Measurements from ENCODE around the gene UBL4A.
A peak's percentile ranks its signal among the peaks of the same experiment; 100 is the strongest.
"Not testable (repeated sequence)": the region's sequence is repeated elsewhere in the genome, so short reads cannot be mapped to it uniquely, and the experiment has no call there.

Gene UBL4A

DNA sequence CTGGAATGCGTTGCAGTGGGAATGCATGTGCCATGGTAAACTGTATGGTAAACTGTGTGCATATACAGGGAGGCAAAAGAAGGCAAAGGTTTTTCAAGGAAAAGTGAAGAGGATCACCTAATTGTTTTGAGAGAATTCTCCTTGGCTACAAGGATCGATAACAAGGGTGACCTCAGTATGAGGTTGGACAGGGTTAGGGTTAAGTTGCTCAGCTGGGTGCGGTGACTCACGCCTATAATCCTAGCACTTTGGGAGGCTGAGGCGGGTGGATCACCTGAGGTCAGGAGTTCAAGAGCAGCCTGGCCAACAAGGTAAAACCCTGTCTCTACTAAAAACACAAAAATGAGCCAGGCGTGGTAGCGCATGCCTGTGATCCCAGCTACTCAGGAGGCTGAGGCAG is 15.0 kb upstream of the UBL4A start:
- H3K9me3 ChIP-seq (ENCODE audit: control extremely low read depth in 1 of 5, control insufficient read depth in 4 of 5, insufficient read depth in 2 of 5, low read depth in 1 of 5, low read length in 4 of 5); H3K4me1 ChIP-seq (ENCODE audit: control extremely low read depth in 1 of 4, control insufficient read depth in 4 of 4, insufficient read depth in 4 of 4, low read length in 3 of 4); H3K27me3 ChIP-seq (replicated peaks in 2 of 5; ENCODE audit: control insufficient read depth in 4 of 5, insufficient read depth in 5 of 5, low read length in 4 of 5); H3K4me3 ChIP-seq (ENCODE audit: control insufficient read depth in 1 of 7, extremely low read depth in 1 of 7, insufficient read depth in 4 of 7, low read depth in 2 of 7, low read length in 6 of 7); POLR2A ChIA-PET; DNase-seq; H3K27ac ChIP-seq (ENCODE audit: insufficient read depth in 1 of 2, low read depth in 1 of 2, low read length in 2 of 2, poor library complexity in 1 of 2, severe bottlenecking in 2 of 2): not testable (repeated sequence)
- 96% methylated on average over 7 of the region's 7 CpGs for WGBS (ENCODE audit: insufficient coverage)
- CTCF ChIA-PET: interaction anchor here (1.5 kb wide), 1 partner anchor 14 kb away, joined by 3 read pairs; no protein-coding TSS in a partner anchor
- peaks cover 0 to 15% (median 0%) of the 10 kb centered on the region in 4 experiments for H3K36me3 ChIP-seq (ENCODE audit: control insufficient read depth in 4 of 4, insufficient read depth in 4 of 4, low read length in 3 of 4)

- CTCF ChIA-PET; H3K4me3 ChIP-seq (ENCODE audit: control insufficient read depth in 1 of 7, extremely low read depth in 1 of 7, insufficient read depth in 4 of 7, low read depth in 2 of 7, low read length in 6 of 7): not testable (repeated sequence)
Observed at GRCh38 chrX:154496591-154497137, 10.2 kb upstream of the UBL4A start.

GRCh38 chrX:154495472-154495922 is 9.1 kb upstream of the UBL4A start:
- H3K36me3 ChIP-seq (ENCODE audit: control insufficient read depth in 4 of 4, insufficient read depth in 4 of 4, low read length in 3 of 4): no peaks in the 10 kb centered on the region
- peak; percentile 49 to 88 (median 83) for DNase-seq
- no peak overlapping the region for H3K4me3 ChIP-seq (ENCODE audit: control insufficient read depth in 1 of 7, extremely low read depth in 1 of 7, insufficient read depth in 4 of 7, low read depth in 2 of 7, low read length in 6 of 7)
- peaks cover 0 to 4% (median 1%) of the 10 kb centered on the region in 4 experiments for H3K4me1 ChIP-seq (ENCODE audit: control extremely low read depth in 1 of 4, control insufficient read depth in 4 of 4, insufficient read depth in 4 of 4, low read length in 3 of 4)
- 51% methylated on average over 5 of the region's 6 CpGs for WGBS (ENCODE audit: insufficient coverage)
- H3K9me3 ChIP-seq (ENCODE audit: control extremely low read depth in 1 of 5, control insufficient read depth in 4 of 5, insufficient read depth in 2 of 5, low read depth in 1 of 5, low read length in 4 of 5): no peaks in the 10 kb centered on the region
- POLR2A ChIA-PET: no interaction called here
- H3K27me3 ChIP-seq (replicated peaks in 2 of 5; ENCODE audit: control insufficient read depth in 4 of 5, insufficient read depth in 5 of 5, low read length in 4 of 5): peaks cover 0 to 5% (median 0%) of the 10 kb centered on the region in 5 experiments
- H3K27ac ChIP-seq (ENCODE audit: insufficient read depth in 1 of 2, low read depth in 1 of 2, low read length in 2 of 2, poor library complexity in 1 of 2, severe bottlenecking in 2 of 2): peak overlapping the region in 1 of 2 experiments; percentile 64
- CTCF ChIA-PET: no interaction called here

More at GRCh38 chrX:154496591-154497137, 10.2 kb upstream of the UBL4A start:
- 67% methylated on average over 3 of the region's 4 CpGs for WGBS (ENCODE audit: insufficient coverage)
- H3K9me3 ChIP-seq (ENCODE audit: control extremely low read depth in 1 of 5, control insufficient read depth in 4 of 5, insufficient read depth in 2 of 5, low read depth in 1 of 5, low read length in 4 of 5); DNase-seq; H3K36me3 ChIP-seq (ENCODE audit: control insufficient read depth in 4 of 4, insufficient read depth in 4 of 4, low read length in 3 of 4); H3K27ac ChIP-seq (ENCODE audit: insufficient read depth in 1 of 2, low read depth in 1 of 2, low read length in 2 of 2, poor library complexity in 1 of 2, severe bottlenecking in 2 of 2); H3K4me1 ChIP-seq (ENCODE audit: control extremely low read depth in 1 of 4, control insufficient read depth in 4 of 4, insufficient read depth in 4 of 4, low read length in 3 of 4); H3K27me3 ChIP-seq (replicated peaks in 2 of 5; ENCODE audit: control insufficient read depth in 4 of 5, insufficient read depth in 5 of 5, low read length in 4 of 5): not testable (repeated sequence)
- POLR2A ChIA-PET: interaction anchor here (0.6 kb wide), 1 partner anchor 525 kb away, joined by 4 read pairs; no protein-coding TSS in a partner anchor

DNA sequence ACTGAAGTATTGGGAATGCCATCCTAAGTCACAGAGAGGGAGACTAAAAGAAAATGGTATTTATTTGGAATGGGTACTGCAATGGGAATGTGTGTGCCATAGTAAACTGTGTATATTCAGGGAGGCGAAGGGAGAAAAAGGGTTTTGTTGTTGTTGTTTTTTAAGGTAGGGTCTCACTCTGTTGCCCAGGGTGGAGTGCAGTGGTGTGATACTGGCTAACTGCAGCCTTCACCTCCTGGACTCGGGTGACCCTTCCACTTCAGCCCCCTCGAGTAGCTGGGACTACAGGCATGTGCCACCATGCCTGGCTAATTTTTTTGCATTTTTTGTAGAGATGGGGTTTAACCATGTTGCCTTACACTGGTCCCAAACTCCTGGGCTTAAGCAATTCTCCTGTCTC is 8.3 kb upstream of the UBL4A start:
- no peak for DNase-seq
- Histone ChIP-seq H3K36me3 (ENCODE audit: control insufficient read depth in 4 of 4, insufficient read depth in 4 of 4, low read length in 3 of 4) (no peaks in the 10 kb centered on the region), H3K27me3 (replicated peaks in 2 of 5; ENCODE audit: control insufficient read depth in 4 of 5, insufficient read depth in 5 of 5, low read length in 4 of 5) (peaks cover 0 to 5% (median 0%) of the 10 kb centered on the region in 5 experiments), H3K4me1 (ENCODE audit: control extremely low read depth in 1 of 4, control insufficient read depth in 4 of 4, insufficient read depth in 4 of 4, low read length in 3 of 4) (peaks cover 0 to 5% (median 3%) of the 10 kb centered on the region in 4 experiments), H3K4me3 (ENCODE audit: control insufficient read depth in 1 of 7, extremely low read depth in 1 of 7, insufficient read depth in 4 of 7, low read depth in 2 of 7, low read length in 6 of 7) (no peak overlapping the region), H3K9me3 (ENCODE audit: control extremely low read depth in 1 of 5, control insufficient read depth in 4 of 5, insufficient read depth in 2 of 5, low read depth in 1 of 5, low read length in 4 of 5) (no peaks in the 10 kb centered on the region), H3K27ac (ENCODE audit: insufficient read depth in 1 of 2, low read depth in 1 of 2, low read length in 2 of 2, poor library complexity in 1 of 2, severe bottlenecking in 2 of 2) (peak overlapping the region in 1 of 2 experiments; percentile 64)
- WGBS (ENCODE audit: insufficient coverage): 72% methylated on average over 3 of the region's 3 CpGs
- POLR2A ChIA-PET: no interaction called here
- CTCF ChIA-PET: no interaction called here

DNA sequence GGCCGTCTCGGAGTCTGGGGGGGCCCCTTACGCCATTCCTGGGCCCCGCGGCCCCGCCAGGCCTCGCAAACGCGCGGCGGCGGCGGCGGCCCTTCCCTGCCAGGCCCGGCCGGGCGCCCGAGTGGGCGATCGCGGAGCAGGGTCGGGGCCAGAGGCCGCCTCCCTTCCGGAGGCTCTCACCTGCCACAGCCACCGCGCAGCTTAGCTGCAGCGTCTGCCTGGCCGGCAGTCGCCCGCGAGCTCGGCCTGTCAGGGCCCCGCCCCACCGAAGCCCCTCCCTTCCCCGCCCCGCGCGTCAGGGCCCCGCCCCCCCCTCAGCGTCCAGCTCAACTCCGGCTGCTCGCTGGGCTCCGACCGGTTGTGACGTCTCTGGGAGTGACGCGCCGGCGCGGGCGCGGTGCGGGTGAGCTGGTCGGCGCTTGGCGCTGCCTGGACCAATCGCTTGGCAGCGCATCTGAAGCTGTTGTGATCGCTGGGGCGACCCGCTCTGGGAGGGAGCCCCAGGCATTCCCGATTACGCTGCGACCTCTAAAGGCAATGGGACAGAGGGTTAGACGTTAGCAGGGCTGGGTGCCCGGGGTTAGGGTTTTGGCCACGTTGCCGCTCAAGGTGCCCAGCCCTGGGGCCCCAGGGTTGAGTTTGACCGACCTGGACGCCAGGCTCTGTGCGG is 4.1 kb upstream of the UBL4A start, which contains the start of gene SLC10A3:
Gene SLC10A3 (minus strand): TSS at position 216 of the 670 bp plus-strand sequence. CDS start 1,689 bp downstream, outside the sequence.
- Histone ChIP-seq H3K9me3 (ENCODE audit: control extremely low read depth in 1 of 5, control insufficient read depth in 4 of 5, insufficient read depth in 2 of 5, low read depth in 1 of 5, low read length in 4 of 5) (peaks cover 0 to 3% (median 0%) of the 10 kb centered on the region in 5 experiments), H3K36me3 (ENCODE audit: control insufficient read depth in 4 of 4, insufficient read depth in 4 of 4, low read length in 3 of 4) (peaks cover 0 to 13% (median 0%) of the 10 kb centered on the region in 4 experiments), H3K4me1 (ENCODE audit: control extremely low read depth in 1 of 4, control insufficient read depth in 4 of 4, insufficient read depth in 4 of 4, low read length in 3 of 4) (peaks cover 0 to 25% (median 15%) of the 10 kb centered on the region in 4 experiments), H3K4me3 (ENCODE audit: control insufficient read depth in 1 of 7, extremely low read depth in 1 of 7, insufficient read depth in 4 of 7, low read depth in 2 of 7, low read length in 6 of 7) (peak within 1 kb of the TSS; percentile 55 to 83 (median 68)), H3K27ac (ENCODE audit: insufficient read depth in 1 of 2, low read depth in 1 of 2, low read length in 2 of 2, poor library complexity in 1 of 2, severe bottlenecking in 2 of 2) (peak within 1 kb of the TSS; percentile 72 to 88), H3K27me3 (replicated peaks in 2 of 5; ENCODE audit: control insufficient read depth in 4 of 5, insufficient read depth in 5 of 5, low read length in 4 of 5) (peaks cover 0 to 5% (median 0%) of the 10 kb centered on the region in 5 experiments)
- DNase-seq: peak; percentile 93 to 95 (median 95)
- WGBS (ENCODE audit: insufficient coverage): 37% methylated on average over 50 of the region's 71 CpGs
- POLR2A ChIA-PET: interaction anchor here (0.9 to 1.5 kb wide), 6 partner anchors 10 to 93 kb away, joined by 3 to 12 read pairs (median 6); partner anchors contain the start of genes FAM3A and RPL10
- CTCF ChIA-PET: interaction anchor here (1.2 to 1.4 kb wide), 2 partner anchors 59 to 117 kb away, joined by 3 to 4 read pairs; no protein-coding TSS in a partner anchor

DNA sequence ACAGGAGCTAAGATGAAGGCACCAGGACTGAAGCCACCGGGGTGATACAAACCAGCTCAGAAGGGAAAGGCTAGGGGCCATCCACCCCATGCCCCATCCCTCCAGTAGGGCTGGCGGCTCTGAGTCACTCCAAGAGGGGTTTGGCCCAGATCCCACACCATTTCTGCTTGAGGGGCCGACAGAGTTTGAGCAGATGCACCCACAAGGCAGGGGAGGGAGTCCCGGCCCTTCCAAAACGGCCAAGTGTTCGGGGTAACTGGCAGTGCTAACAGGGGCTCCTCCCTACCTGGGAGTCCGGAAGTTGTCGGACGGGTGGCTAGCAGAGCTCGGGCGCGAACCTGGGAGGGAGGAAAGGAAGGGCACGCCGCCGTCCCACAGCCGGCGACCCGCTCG is 3.6 kb upstream of the UBL4A start:
- ChIA-PET POLR2A (interaction anchor here (0.7 to 1.5 kb wide), 6 partner anchors 9 to 92 kb away, joined by 3 to 12 read pairs (median 6); partner anchors contain the start of genes FAM3A and RPL10), CTCF (interaction anchor here (0.8 to 1.4 kb wide), 4 partner anchors 46 to 117 kb away, joined by 3 to 4 read pairs (median 3); no protein-coding TSS in a partner anchor)
- Histone ChIP-seq H3K27me3 (replicated peaks in 2 of 5; ENCODE audit: control insufficient read depth in 4 of 5, insufficient read depth in 5 of 5, low read length in 4 of 5) (peaks cover 0 to 8% (median 0%) of the 10 kb centered on the region in 5 experiments), H3K36me3 (ENCODE audit: control insufficient read depth in 4 of 4, insufficient read depth in 4 of 4, low read length in 3 of 4) (peaks cover 0 to 16% (median 2%) of the 10 kb centered on the region in 4 experiments), H3K4me3 (ENCODE audit: control insufficient read depth in 1 of 7, extremely low read depth in 1 of 7, insufficient read depth in 4 of 7, low read depth in 2 of 7, low read length in 6 of 7) (peak overlapping the region; percentile 46 to 80 (median 64)), H3K4me1 (ENCODE audit: control extremely low read depth in 1 of 4, control insufficient read depth in 4 of 4, insufficient read depth in 4 of 4, low read length in 3 of 4) (peaks cover 0 to 29% (median 20%) of the 10 kb centered on the region in 4 experiments), H3K27ac (ENCODE audit: insufficient read depth in 1 of 2, low read depth in 1 of 2, low read length in 2 of 2, poor library complexity in 1 of 2, severe bottlenecking in 2 of 2) (peak overlapping the region in 1 of 2 experiments; percentile 75), H3K9me3 (ENCODE audit: control extremely low read depth in 1 of 5, control insufficient read depth in 4 of 5, insufficient read depth in 2 of 5, low read depth in 1 of 5, low read length in 4 of 5) (peaks cover 0 to 3% (median 0%) of the 10 kb centered on the region in 5 experiments)
- 15% methylated on average over 19 of the region's 19 CpGs for WGBS (ENCODE audit: insufficient coverage)
- peak; percentile 22 to 68 (median 60) for DNase-seq
